Kidney capillary endothelial cell (primary cell): Measurements from ENCODE around the gene CCDC137.
"Not testable (repeated sequence)": the region's sequence is repeated elsewhere in the genome, so short reads cannot be mapped to it uniquely, and the experiment has no call there.

Source experiments
- DNase-seq: peaks from one replicate; pipeline ENCODE4 v3.0.0-alpha.2; 2018; ENCODE audit warnings: low spot score

CCDC137 gene, protein sequence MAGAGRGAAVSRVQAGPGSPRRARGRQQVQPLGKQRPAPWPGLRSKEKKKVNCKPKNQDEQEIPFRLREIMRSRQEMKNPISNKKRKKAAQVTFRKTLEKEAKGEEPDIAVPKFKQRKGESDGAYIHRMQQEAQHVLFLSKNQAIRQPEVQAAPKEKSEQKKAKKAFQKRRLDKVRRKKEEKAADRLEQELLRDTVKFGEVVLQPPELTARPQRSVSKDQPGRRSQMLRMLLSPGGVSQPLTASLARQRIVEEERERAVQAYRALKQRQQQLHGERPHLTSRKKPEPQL

GRCh38 chr17:81666342-81667191 is at the start of gene CCDC137, which contains the start of gene OXLD1:
CCDC137 (plus strand) TSS chr17:81666737; CDS start chr17:81666767, 30 bp downstream.
OXLD1 (minus strand) TSS chr17:81666605; CDS start chr17:81666577, 28 bp downstream.
- peak; percentile 92 for DNase-seq

DNA sequence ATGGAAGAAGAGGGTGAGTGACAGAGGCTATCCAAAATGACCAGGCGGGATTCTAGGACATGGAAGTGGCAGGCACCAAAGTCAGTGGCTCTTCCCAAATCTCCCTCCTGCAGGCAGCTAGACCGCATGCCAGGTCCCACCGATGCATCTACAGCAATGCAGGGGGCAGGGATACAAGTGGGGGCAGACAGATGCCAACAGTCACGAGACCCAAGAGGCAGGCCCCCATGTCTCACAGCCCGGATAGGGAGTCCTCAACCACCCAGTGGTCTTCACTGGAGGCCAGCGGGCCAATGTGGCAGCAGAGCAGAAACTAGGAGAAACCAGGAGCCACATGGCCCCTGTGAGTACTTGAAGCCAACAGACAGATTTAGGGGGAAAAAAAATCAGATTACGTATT is 49.7 kb upstream of the CCDC137 start:
- no peak for DNase-seq

- DNase-seq: not testable (repeated sequence)
Measured at GRCh38 chr17:81618307-81618706, 48.2 kb upstream of the CCDC137 start.

GRCh38 chr17:81621494-81622130 is 44.9 kb upstream of the CCDC137 start:
- DNase-seq: no peak

DNA sequence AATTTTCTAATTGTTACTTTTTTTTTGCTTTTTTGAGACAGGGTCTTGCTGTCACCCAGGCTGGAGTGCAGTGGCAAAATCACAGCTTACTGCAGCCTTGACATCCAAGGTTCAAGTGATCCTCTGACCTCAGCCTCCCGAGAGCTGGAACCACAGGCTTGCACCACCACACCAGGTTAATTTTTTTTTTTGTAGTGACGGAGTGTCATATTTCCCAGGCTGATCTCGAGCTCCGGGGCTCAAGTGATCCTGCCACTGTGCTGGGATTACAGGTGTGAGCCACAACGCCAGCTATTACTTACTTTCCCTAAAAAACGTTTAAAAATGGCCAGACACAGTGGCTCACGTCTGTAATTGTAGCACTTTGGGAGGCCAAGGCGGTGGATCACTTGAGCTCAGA is 36.3 kb upstream of the CCDC137 start:
- no peak for DNase-seq

- no peak for DNase-seq
Measured at GRCh38 chr17:81631482-81631881, 35.1 kb upstream of the CCDC137 start.

GRCh38 chr17:81635431-81635830 is 31.1 kb upstream of the CCDC137 start:
- DNase-seq: no peak

DNA sequence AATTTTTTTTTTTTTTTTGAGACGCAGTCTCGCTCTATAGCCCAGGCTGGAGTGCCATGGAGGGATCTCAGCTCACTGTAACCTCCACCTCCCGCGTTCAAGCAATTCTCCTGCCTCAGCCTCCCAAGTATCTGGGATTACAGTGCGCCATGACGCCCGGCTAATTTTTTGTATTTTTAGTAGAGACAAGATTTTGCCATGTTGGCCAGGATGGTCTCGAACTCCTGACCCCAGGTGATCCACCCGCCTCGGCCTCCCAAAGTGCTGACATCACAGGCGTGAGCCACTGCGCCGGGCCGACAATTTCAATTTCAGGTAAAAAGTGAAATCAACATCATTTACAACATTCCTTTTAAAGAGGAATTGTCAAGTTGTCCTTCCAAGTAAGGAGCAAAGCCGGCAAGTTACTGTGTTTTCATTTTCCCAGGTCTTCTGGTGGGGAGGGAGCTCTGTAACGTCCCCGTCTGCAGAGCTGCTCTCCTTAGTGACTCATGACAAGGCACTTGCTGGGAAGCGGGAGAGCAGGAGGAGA is 30.5 kb upstream of the CCDC137 start:
- DNase-seq: no peak

GRCh38 chr17:81636505-81637288 is 29.8 kb upstream of the CCDC137 start, which contains the start of the genes NPLOC4 and TSPAN10:
NPLOC4 (minus strand) TSS chr17:81637112; CDS start chr17:81636930, 182 bp downstream.
TSPAN10 (plus strand) TSS chr17:81637196; CDS start chr17:81642413, 5,217 bp downstream.
- DNase-seq: peak; percentile 75

GRCh38 chr17:81638683-81639082 is 27.9 kb upstream of the CCDC137 start:
- no peak for DNase-seq

- DNase-seq: no peak
Measured at GRCh38 chr17:81640011-81640410, 26.5 kb upstream of the CCDC137 start.

- DNase-seq: peak; percentile 15
Measured at GRCh38 chr17:81641825-81642489, 24.6 kb upstream of the CCDC137 start.

- DNase-seq: no peak
Measured at GRCh38 chr17:81644496-81644895, 22.0 kb upstream of the CCDC137 start.

DNA sequence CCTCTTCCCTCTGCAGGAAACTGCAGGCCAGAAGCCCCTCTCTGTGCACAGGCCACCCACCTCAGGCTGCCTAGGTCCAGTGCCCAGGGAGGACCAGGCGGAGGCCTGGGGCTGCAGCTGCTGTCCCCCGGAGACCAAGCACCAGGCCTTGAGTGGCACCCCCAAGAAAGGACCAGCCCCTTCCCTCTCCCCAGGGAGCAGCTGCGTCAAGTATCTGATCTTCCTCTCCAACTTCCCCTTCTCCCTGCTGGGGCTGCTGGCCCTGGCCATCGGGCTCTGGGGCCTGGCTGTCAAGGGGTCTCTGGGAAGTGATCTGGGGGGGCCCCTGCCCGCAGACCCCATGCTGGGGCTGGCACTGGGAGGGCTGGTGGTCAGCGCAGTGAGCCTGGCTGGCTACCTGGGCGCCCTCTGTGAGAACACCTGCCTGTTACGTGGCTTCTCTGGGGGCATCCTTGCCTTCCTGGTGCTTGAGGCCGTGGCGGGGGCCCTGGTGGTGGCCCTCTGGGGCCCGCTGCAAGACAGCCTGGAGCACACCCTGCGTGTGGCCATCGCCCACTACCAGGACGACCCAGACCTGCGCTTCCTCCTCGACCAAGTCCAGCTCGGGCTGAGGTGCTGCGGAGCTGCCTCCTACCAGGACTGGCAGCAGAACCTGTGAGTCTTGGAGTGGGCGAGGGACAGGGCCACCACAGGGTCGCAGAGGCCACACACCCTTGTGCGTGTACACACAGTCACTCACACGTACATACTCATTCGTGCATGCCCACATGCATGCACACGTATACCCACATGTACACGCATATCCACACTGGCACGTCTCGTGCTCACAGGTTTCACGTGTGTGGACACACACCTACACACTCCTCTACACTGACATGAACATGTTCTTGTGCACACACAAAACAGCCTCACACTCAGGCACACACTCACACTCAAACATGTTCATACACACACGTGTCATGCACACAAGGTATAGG is 21.3 kb upstream of the CCDC137 start:
- no peak for DNase-seq

DNA sequence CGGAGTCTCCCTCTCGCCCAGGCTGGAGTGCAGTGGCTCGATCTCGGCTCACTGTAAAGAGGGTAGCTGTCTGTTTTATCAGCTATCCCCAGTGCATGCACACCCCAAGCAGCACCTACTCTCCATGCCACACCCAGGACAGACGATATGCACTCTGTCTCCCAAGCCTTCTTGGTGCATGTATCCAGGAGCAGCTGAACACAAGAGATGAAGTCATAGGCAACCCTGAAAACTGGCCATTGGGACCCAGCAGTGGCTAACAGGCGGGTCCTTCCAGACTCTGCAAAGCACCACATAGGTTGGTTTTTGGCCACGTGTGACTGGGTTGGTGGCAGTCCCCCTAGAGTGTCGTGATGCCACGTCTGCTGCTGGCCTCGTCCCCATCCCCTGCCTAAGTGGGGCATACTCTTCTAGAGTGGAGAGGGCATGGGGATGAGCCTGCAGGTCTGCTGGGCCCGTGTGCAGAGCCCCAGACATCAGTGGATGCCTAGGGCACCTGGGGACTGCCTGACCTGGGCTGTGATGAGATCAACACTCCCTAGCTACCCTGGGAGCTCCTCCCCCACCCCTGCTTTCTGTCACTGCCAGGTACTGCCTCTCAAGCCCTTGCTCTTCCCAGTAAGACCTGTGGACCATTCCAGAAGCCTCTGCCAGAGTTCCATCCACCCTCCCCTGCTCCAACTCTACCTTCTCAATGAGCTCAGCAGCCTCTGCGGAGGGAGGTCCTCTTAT is 19.5 kb upstream of the CCDC137 start:
- DNase-seq: no peak

GRCh38 chr17:81647640-81648012 is 18.9 kb upstream of the CCDC137 start:
- DNase-seq: no peak

DNA sequence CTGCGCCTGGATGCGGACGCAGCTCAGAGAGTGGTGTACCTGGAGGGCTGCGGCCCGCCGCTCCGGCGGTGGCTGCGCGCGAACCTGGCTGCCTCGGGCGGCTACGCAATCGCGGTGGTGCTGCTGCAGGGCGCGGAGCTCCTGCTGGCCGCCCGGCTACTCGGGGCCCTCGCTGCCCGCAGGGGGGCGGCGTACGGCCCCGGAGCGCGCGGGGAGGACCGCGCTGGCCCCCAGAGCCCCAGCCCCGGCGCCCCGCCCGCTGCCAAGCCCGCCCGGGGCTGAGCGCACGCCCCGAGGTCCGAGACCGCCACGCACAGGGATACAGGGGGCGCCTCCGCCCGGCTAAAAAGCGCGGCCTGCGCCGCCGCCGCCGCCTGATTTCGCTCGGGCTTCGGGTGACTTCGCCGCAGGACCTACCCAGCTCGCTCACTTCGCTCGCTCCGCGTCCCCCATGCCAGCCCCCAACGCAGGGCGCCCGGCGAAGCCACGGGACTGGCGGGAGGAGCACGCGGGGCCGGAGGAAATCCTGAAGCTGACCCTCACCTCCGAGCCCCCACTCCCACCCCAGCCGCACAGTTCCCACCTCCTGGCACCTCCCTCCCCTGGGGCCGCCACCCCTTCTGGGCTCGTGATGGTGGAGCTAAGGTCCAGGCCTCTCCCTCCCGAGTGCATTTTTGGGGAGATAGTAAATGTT is 18.4 kb upstream of the CCDC137 start:
- DNase-seq: no peak

GRCh38 chr17:81648707-81649085 is 17.8 kb upstream of the CCDC137 start:
- DNase-seq: no peak
